ENCODE results near the gene ABCA7.

DNA sequence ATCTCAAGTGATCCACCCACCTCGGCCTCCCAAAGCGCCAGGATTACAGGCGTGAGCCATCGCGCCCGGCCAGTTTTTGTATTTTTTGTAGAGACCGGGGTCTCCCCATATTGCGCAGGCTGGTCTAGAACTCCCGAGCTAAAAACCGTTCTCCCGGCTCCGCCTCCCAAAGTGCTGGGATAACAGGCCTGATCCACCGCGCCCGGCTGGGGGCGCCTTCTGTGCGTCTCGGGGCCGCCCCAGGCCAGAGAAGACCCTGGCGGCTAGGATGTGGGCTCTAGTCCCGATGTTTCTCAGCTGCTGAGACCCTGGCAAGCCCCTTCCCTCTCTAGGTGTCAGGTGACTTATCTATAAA, 30.6 kb downstream of the ABCA7 start:
- TF ChIP-seq EZH2 (IDR thresholded peaks at IDR 0.05; ENCODE audit: insufficient read depth, poor library complexity, severe bottlenecking) (no peak), EZH2phosphoT487 (IDR thresholded peaks at IDR 0.05; ENCODE audit: insufficient read depth, low read depth) (0 out of 2 replicates have a peak, but pooled peaks have one; percentile 34)
